ENCODE results near the gene AFMID. TPM values are rescaled to one million over a fixed set of nuclear protein-coding genes. Genes with fewer than 3 reads are reported as not detected.
"Not testable (repeated sequence)": the region's sequence is repeated elsewhere in the genome, so short reads cannot be mapped to it uniquely, and the experiment has no call there.

Gene AFMID, protein sequence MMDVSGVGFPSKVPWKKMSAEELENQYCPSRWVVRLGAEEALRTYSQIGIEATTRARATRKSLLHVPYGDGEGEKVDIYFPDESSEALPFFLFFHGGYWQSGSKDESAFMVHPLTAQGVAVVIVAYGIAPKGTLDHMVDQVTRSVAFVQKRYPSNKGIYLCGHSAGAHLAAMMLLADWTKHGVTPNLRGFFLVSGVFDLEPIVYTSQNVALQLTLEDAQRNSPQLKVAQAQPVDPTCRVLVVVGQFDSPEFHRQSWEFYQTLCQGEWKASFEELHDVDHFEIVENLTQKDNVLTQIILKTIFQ
- polyA plus RNA-seq (2013, experiment 1 of 2; ENCODE audit: insufficient read length) = 21.4 TPM
- polyA plus RNA-seq (2013, experiment 2 of 2; ENCODE audit: insufficient read length) = 22.9 TPM

DNA sequence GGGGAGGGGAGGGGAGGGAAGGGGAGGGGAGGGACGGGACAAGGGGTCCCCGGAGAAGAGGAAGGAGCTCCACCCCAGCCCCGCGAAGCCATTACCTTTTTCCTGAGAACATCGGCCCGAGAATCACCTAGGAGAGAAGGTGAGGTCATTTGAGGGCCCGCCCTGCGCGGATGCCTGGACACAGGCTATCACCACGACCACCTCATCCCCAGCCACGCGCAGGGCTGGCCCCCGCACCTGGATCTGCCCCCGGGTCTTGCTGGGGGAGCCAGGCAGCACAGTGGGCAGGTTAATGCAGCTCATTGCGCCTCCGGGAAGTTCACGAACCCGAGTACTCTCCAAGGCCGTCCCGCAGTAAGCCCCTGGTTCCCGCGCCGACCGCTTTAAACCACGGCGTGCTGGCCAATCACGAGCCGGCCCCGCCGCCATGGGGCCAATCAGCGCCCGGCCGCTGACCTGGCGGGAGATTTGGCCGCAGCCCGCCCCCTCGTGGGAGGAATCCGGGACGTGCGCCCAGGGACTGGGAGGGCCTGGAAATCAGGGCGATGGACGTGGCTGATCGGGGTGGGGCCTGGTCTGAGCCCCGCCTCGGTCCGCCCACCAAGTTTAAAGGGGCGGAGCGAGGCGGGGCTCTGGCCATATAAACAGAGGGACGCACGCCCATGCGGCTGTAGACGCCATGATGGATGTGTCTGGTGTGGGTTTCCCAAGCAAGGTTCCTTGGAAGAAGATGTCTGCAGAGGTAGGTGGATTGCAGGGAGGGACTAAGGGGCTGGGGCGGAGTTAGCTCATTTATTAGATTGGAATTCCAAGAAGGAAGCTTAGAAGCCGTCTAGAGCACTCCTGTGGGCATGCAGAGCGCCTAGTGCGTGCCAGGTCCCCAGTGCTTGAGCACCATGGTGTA lies at the start of gene AFMID, which contains the start of gene TK1:
Gene AFMID, plus strand, starts transcription at position 671 of the 904 bp plus-strand sequence. Its CDS starts 9 bp downstream, at position 680.
Gene TK1, minus strand, starts transcription at position 361 of the 904 bp plus-strand sequence. Its CDS starts 58 bp downstream, at position 303.
- DNase-seq = peak; percentile 97

DNA sequence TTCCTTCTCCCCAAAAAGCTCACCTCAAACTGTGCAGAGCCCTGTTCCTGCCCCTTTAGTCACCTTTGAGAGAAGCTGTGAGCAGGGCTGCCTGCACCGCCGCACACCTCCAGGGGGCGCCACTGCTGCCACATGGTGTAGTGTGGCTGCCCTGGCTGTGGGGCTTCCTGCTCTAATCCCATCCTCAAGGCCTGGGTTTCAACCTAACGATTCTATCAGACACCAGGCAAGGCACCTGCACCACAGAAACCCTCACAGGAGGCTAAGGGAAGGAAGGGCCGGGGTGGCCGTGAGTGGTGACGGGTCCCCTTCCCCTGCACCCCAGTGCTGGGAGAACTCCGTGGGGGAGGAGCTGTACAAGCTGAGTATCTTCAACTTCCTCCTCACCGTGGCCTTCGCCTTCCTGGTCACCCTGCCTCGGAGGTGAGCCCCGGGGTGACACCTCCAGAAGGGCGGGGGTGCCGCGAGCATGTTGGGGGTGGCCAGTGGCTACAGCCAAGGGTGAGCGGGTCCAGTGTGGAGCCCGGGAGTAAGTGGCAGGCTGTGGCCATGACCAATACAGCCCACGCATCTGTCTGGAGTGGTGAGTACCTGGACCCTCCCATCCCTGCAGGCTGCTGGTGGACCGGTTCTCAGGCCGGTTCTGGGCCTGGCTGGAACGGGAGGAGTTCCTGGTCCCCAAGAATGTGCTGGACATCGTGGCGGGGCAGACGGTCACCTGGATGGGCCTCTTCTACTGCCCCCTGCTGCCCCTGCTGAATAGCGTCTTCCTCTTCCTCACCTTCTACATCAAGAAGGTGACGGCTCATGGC lies 49.6 kb upstream of the AFMID start:
- DNase-seq = no peak

DNA sequence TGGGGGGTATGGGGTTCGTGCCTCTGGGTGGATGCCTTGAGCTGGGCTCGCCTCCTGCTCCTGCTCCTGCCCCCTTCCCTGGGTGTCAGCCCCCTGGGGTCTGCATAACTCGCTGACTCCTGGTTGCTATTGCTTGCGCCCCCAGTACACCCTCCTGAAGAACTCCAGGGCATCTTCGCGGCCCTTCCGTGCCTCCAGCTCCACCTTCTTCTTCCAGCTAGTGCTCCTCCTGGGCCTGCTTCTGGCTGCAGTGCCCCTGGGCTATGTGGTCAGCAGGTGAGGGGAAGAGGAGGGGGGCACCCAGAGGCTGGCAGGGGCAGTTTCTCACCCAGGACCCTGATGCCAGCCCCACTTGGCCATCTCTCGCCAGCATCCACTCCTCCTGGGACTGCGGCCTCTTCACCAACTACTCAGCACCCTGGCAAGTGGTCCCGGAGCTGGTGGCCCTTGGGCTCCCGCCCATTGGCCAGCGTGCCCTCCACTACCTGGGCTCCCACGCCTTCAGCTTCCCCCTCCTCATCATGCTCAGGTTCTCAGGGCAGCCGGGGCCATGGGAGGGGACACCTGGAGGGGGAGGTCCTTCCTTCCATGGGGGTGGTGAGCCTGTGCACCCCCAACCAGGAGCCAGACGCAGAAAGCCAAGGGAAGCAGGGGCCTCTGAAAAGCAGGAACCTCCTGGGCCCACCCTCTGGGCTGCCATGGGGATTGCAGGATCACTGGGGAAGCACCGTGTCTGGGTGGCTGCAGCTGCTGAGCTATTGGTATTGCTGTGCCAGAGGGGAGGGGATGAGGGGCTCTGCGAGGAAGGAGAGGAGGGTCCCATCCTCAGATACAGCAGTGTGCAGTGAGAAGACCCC lies 48.7 kb upstream of the AFMID start:
- DNase-seq = no peak

DNA sequence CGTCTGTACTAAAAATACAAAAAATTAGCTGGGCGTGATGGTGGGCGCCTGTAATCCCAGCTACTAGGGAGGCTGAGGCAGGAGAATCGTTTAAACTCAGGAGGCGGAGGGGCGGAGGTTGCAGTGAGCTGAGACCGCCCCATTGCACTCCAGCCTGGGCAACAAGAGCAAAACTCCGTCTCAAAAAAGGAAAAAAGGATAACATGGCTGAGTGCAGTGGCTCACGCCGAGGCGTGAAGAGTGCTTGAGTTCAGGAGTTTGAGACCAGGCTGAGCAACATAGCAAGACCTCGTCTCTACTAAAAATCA lies 47.3 kb upstream of the AFMID start:
- not testable (repeated sequence) for DNase-seq

DNA sequence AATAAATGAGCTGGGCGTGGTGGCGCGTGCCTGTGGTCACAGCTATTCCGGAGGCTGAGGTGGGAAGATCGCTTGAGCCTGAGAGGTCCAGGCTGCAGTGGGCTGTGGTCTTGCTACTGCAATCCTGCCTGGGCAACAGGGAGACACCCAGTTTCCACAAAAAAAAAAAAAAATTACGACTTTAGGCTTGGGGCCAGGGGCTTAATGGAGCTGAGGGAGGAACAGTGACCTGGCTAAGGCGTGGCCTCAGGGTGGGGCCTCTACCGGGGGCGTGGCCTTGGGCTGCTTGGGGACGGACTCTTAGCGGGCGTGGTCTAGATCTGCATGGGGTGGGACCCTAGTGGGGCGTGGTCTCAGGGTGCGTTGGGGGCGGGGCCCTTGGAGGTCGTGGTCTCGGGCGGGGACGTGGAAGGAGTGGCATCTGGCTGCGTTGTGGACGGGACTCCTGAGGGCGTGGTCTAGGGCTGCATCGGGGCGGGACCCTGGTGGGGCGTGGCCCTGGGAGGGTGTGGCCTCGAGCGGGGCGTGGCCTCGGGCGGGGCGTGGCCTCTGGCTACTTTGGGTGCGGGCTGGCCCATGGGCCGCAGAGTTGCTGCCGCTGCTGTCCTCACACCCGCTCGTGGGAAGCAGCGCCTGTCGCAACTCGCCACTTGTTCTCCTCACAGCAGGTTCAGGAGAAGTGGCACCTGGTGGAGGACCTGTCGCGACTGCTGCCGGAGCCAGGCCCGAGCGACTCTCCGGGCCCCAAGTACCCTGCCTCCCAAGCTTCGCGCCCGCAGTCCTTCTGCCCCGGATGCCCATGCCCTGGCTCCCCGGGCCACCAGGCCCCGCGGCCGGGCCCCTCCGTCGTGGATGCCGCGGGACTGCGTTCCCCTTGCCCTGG lies 46.8 kb upstream of the AFMID start:
- DNase-seq = peak; percentile 64

DNA sequence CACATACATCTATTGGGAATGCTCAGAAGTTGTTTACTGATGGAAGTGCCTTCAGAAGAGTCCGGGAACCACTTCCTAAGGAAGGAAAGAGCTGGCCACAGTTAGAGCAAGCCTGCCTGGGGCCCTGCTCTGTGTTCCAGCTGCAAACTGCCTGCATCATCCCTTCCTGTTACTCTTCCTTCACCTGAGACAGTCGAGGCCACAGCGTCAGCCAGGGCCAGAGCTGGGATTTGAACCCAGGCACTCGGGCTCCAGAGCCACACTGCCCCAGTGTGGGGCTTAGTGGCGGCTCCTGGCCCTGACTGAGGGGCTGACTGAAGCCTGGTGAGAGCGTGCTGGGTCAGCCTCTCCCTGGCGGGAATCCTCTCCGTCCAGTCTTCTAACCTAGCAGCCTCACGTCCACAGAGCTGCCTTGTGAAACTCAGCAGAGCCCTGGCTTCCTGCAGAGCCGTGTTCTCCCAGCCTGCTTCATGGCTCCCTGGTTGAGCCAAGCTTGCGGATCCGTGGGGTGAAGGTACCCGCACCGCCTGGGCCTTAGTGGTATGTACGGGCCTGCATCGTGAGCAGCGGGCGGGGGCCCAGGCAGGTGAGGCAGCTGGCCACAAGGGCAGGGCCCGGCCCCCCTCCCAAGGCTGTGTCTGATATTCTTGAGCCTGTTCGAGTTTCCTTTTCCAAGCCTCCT lies 45.6 kb upstream of the AFMID start:
- DNase-seq = no peak

DNA sequence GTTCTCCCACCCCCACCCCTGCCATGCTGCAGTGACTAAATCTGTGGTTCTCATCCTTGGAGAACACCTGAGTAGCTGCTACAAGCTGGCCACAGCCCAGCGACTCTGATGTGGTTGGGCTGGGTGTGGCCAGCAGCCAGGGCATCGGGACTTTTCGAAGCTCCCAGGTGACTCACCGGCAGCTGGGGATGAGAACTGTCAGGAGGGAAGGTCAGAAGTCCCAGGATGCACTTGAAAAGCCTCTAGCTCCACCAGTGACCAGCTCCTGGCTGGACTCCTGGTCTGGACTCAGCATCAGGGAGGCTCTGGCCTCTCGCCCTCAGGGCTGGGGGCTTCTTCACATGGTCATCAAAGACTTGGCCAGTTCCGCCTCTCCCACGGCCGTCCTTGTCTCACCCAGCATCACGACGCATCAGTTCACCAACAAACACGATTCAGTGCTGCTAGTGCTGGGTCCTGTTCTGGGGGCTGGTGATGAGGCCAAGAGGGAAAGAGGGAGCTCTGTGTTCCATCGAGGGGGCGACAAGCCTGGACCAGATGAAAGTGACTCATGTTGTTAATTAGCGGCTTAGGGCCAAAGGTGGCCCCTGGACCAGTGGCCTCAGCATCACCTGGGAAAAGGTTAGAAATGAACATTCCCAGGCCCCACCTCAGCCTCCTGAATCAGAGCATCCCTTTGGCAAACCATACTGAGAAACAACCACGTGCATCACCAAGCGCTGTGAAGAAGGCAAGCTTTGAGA lies 44.9 kb upstream of the AFMID start:
- no peak for DNase-seq

DNA sequence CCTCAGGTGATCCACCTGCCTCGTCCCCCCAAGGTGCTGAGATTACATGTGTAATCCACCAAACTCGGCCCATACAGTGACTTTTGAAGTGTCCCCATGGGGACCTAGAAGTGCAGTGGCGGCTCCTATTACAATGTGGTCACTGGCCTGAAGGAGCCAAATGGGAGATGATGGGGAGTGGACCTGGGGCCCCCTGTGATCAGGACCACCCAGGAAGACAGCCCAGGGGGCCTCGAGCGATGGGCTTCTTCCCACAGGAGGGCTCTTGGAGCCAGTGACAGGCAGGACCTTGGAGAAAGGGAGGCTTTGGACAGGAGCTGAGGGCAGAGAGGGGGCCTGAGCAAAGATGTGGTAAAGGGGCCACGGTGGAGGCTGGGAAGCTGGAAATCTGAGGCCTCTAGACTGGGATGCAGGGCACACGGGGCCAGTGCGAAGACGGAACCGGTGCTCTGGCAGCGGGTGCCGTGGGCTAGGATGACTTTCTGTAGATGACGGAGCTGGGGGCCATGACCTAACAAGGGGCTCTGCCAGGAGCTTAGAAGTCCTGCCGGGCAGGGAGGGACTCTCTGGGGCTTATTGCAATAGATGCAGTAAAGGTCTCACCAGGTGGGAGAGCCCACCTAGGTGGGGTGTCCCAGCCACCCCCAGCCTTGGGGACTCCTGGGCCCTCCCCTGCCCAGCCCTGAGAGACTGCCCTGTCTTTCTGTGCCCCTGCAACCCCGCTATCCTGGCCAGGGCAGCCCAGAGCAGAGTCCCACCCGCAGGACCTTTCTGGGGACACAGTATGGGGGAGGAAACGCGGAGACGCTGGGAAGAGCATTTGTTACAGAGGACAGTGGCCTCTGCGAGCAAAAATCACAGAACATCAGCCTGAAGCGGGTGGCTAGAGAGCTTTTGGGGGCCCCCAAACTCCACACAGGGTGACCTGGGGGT lies 43.7 kb upstream of the AFMID start:
- no peak for DNase-seq

DNA sequence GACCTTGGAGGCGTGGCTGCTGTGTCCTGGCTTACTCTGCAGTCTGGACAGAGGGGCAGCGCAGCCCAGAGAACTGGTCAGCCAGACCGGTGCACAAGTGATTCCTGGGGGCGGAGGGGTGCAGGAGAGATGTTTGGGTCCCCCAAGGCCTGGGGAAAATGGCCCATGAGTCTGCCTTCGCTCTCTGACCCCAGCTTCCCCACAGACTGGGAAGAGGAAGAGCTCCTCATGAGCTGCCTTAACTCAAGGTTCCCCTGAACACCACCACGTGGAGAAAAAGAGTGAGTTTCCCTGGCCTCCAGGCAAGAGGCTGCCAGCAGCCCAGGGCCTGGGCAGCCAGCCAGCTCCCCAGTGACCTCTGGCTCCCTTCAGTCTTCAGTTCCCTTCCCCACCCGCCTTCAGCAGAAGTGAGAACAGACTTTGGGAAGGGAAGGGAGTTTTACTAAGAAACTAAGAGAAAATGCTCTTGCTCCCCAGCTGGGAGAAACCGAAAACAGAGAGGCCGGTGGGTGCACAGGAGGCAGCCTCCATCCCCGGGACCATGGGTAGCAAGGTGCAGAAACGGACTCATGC lies 42.9 kb upstream of the AFMID start:
- peak; percentile 61 for DNase-seq

DNA sequence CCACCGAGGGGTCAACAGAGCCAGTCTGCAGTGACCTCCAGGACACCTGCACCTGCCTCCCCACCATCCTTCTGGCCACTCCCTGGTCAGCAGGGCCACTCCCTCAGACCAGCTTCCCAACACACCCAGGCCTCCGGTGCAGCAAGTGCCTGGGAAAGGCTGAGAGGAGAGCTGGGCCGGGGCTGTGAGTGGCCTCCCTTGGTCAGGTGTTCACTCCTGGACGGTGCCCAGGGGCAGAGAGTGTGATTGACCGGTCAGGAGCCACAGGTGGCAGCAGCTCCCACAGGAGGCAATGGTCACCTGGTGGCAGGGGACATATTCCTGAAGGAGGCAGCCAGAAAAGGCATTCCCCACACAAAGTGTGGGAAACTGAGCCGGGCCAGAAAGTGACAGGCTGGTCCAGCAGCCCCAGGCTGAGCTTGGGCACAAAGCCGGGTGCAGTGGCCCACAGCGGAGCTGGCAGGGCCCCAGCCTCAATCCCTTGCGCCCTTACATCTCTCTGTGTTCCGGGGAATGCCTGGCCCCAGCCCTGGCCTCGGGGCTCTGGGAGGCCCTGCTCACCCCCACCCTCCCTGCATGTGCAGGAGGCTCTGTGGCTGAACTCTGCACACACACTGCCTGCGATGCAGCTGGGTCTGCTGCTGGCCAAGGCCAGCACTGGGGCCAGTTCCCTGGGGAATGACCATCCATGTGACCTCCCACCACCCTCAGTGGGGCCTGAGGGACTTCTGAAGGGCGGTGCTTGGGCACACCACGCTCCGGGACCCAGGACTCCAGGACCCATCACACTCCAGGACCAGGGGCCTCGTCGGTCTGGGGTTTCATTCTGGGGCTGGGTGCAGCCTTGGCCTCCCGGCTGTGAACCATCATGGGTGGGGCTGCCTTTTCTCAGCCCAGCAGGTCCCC lies 42.2 kb upstream of the AFMID start:
- DNase-seq = no peak

DNA sequence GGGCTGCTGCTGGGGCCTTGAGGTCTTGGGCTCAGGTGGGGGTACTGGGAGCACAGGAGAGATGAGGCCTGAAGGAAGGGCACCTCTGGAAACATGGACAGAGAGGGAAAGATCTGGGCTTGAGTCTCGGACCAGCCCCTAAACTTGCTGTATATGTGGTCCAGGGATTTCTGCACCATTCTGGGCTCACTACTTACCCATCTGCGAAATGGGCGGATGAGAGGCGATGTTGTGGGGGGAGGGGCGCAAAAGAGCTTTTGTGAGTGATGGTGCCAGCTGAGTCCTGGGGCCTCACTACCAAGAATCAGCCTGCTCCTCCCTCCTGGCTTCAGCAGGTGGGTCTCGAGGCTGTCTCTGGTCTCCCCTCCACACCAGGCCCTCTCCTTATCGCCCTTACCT lies 40.7 kb upstream of the AFMID start:
- no peak for DNase-seq

DNA sequence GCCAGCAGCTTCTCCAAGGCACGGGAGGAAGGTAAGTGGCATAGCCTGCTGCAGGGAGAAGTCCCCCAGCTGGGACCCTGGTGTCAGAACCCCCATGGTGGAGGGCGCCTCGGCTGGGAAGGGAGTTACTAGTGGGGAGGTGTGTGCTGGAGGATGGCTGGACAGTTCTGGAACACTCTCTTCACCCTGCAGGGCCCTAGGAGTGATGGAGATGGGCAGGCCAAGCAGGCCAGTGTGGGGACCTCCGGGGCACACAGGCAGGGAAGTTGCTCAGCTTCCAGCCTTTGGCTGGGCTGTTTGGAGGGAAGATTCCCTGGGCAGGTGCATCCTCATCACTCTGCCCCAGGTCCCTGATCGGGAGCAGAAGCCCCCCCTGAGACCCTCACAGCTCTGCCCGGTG lies 40.3 kb upstream of the AFMID start:
- DNase-seq = no peak

DNA sequence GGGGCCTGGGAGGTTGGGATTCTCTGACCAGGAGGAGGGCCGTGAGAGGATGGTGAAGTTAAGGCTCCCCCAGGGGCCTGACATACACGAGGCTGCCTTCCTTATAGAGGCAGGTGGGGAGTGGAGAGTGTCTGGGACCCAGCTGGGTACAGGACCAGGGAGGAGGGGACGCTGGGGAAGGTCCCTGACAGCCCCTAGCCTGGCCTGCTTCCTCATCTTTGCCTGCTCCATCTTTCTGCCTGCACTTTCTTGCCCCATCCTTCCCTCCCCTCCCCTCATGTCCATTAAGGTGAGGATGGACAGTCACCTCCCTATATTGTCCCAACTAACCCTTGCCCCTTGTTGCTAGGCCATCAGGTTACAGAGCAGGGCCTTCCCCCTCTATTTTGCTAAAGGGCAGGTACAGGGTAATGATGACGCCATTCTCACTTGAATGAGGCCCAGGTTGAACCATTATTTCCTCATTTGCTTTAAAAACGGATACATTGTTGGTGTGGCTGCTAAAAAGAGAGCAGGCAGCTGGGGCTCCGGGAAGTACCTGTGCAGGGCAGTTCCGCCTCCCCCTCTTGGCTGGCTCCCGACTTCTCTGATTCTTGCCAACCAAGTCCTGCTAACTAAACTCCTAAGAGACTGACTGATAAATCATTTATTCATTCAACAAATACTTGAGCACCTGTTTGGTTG lies 39.7 kb upstream of the AFMID start:
- no peak for DNase-seq

DNA sequence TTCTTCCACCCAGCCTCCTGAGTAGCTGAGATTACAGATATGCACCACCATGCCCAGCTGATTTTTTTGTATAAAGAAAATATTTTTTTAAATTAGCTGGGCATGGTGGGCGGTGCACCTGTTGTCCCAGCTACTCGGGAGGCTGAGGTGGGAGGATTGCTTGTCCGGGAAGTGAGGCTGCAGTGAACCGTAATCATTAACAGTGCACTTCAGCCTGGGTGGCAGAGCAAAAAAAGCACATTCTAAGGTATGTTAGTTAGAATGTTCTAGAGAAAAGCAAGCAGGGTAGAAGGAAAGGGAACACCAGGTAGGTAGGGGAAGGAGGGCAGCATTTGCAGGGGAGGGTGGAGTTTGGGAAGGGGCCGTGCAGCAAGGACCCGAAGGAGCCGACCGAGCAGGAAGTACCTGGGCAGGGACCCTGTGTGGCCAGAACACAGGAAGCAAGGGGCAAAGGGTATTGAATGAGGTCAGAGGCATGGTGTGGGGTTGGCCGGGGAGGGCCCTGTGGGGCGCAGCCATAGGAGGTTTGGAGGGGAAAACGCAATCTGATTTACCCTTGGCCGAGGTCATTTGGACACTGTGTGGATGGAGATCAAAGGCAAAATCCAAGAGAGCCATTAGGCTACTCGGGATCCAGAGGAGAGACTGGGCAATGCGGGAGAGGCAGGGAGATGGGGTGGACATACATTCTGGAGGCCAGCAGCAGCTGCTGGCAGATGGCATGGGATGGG lies 38.7 kb upstream of the AFMID start:
- DNase-seq = no peak

DNA sequence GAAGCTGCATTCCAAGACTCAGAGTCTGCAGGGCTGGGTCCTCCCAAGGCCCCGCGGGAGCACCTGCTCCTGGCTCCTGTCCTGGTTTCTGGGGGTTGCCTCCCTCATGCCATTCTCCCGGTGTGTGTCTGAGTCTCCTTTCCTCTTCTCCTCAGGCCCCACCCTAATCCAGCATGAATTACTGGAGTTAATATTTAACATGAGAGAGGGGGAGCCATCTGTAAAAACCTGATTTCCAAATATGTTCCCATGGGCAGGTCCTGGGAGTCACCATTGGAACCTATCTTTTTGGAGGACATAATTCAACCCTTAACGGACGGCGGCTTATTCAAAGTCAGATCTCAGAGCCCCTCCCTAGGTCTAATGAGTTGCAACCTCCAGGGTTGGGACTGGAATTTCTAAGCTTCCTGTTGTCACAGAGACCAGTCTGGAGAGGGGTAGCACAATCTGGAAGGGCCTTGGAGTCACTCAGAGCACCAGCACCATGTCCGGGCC lies 35.6 kb upstream of the AFMID start:
- DNase-seq = peak; percentile 74

All from fibroblast of skin of scalp (primary cell).